Posterior vena cava (tissue), 2 donors: ENCODE data around the gene NHLRC2. TPM values are rescaled to one million over a fixed set of nuclear protein-coding genes. Genes with fewer than 3 reads are reported as not detected.

Experiments used
- DNase-seq: peaks from one replicate; pipeline ENCODE4 v3.0.0-alpha.2; 2020; ENCODE audit warnings: low spot score
- intact Hi-C, 2 donors: fragments of 100-400 bp; cut with DNase I; formaldehyde crosslinking; loops; one replicate each; pipeline versions ENCODE4 v1.14.1 to v1.14.2; 2022 to 2023
- total RNA-seq, 2 donors: library from RNA; stranded (reverse); fragmentation: NEBNext Ultra II Directional; extraction: Animal tissue kit (Norgen Biotek cat#: 25700); gene quantifications; one replicate each; pipeline ENCODE4 v1.2.1, GENCODE V29; 2021
- donor health status: DM: yes; HTN: yes; CAD: no.
- donor health status: DM: yes; HTN: yes; CAD: no.

Gene NHLRC2
- total RNA-seq, 2 donors from 2014 or later, result 30.9 to 37.5 TPM

DNA sequence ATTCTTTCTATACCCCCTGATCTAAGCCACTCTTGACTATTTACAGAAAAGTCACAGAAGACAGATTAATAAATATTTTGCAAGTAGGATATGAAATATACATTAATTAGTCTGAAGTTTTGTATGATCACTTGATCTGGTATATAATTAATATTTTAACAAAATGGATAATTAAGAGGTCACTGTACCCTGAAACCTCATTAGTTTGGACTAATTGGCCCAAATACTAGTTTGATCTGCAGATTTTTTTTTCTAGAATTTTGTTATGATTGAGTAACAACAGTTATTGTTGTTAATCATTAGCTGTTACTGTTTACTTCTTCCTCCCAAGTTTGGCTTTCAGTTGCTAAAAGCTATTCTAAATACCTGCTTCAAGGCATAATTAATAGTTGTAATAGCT is 2.7 kb downstream of the NHLRC2 start:
- DNase-seq, result no peak
- intact Hi-C loops, result no loop called here

- intact Hi-C loops, result no loop called here
- no peak for DNase-seq
Observed at GRCh38 chr10:113858541-113858940, 4.1 kb downstream of the NHLRC2 start.

DNA sequence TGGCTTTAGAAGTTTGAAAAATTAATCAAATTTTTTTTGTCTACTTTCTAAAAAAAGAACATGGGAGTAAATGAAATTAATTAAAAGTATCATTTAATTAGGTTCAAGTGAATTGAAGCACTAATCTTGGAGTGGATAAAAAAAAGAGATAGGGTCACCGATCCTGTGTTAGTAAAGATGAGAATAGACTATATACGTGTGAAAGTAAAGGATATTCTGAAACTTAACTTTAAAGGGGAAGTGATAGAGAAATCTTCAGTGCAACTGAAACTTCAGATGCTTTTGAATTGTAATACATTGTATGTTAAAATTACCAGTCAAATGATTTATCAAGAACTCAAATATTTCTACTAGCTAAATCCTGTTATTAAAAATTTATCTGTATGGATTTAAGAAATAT is 4.8 kb downstream of the NHLRC2 start:
- DNase-seq, result no peak
- intact Hi-C loops, result no loop called here

DNA sequence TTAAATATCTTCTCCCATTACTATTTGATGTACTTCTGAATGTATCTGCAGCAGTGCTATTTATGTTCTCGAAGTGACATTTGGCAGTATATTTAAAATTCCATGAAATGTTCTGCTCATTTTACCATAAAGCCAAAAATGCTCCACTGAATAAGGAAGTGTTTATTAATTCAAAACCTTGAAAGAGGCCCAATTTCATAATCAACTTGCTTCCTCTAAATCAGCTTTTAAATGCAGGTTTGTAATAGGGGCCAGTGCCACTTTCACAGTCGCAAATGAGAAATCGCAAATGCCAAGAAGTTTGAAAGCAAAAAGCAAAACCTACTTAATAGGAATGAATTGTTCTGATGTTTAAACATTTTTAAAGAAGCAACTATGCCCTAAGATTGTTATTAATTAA is 11.4 kb downstream of the NHLRC2 start:
- intact Hi-C loops, result no loop called here
- DNase-seq, result no peak

- intact Hi-C loops, result no loop called here
- no peak for DNase-seq
Observed at GRCh38 chr10:113866551-113867394, 12.3 kb downstream of the NHLRC2 start.

GRCh38 chr10:113867904-113868303 is 13.4 kb downstream of the NHLRC2 start:
- intact Hi-C loops, result no loop called here
- DNase-seq, result no peak

DNA sequence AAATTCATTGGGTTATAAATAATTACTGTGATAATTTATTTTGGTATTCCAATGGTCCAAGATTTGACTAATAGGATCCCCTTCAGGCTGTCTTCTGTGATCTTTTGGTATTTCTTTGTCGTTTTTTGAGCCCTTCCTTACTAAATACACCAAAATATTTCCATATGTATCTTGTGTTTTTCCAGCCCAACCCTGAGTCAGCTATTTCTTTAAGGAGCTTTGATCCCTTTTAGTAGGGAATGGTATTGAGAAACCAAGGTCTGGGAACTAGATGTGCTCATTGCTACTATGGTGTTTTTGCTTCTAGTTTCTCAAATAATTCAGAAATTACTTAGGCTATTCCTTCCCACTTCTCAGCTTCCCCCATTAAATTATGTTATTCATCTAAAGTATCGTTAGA is 15.3 kb downstream of the NHLRC2 start:
- no peak for DNase-seq
- intact Hi-C loops, result no loop called here

GRCh38 chr10:113872139-113873030 is 17.9 kb downstream of the NHLRC2 start:
- DNase-seq, result no peak
- intact Hi-C loops, result no loop called here

- intact Hi-C loops, result no loop called here
- DNase-seq, result no peak
Observed at GRCh38 chr10:113875212-113875611, 20.8 kb downstream of the NHLRC2 start.

- intact Hi-C loops, result no loop called here
- no peak for DNase-seq
Observed at GRCh38 chr10:113876461-113876860, 22.0 kb downstream of the NHLRC2 start.

- no peak for DNase-seq
- intact Hi-C loops, result no loop called here
Observed at GRCh38 chr10:113879691-113880090, 25.2 kb downstream of the NHLRC2 start.

- DNase-seq, result no peak
- intact Hi-C loops, result no loop called here
Observed at GRCh38 chr10:113880236-113880635, 25.8 kb downstream of the NHLRC2 start.

DNA sequence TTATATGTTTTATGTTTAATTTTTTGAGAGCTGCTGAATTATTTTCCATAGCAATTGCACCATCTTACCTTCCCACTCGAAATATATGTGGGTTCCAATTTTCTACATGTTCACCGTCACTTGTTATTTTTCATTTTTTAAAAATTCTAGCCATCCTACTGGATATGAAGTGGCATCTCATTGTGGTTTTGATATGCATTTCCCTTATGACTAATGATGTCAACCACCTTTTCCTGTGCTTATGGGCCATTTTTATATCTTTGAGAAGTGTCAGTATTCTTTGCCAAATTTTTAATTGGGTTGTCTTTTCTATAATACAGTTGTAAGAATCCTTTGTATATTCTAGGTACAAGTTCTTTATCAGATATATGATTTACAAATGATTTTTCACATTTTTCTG is 27.8 kb downstream of the NHLRC2 start:
- DNase-seq, result no peak
- intact Hi-C loops, result no loop called here

- intact Hi-C loops, result no loop called here
- DNase-seq, result no peak
Observed at GRCh38 chr10:113889911-113890310, 35.5 kb downstream of the NHLRC2 start.

DNA sequence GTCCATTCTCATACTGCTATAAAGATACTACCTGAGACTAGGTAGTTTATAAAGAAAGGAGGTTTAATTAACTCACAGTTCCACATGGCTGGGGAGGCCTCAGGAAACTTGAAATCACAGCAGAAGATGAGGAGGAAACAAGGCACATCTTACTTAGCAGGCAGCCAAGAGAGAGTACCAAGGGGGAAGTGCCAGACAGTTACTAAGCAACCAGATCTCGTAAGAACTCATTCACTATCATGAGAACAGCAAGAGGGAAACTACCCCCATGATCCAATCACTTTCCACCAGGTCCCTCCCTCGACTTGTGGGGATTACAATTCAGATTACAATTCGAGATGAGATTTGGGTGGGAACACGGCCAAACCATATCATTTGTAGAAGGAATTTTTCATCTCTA is 36.3 kb downstream of the NHLRC2 start:
- DNase-seq, result no peak
- intact Hi-C loops, result no loop called here

- DNase-seq, result no peak
- intact Hi-C loops, result no loop called here
Observed at GRCh38 chr10:113891476-113891875, 37.0 kb downstream of the NHLRC2 start.

DNA sequence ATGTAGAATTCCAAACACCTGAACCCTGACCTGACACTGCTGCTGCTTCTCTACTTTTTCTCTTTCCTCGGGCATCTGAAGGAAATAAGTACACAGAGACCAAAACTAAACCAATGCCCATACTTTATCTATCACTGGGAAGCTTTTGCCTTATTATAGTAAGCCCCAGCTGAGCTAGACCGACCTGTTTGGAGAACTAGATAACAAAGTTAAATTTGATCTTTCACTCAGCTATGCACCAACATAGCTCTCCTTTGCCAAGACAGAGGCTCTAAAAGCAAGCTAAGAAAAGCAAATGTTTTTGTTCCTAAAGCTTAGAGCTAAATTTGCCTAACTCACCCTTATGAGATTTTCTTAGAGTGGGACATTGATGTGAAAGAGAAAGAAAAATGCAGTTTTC is 39.1 kb downstream of the NHLRC2 start:
- intact Hi-C loops, result no loop called here
- DNase-seq, result no peak

- no peak for DNase-seq
- intact Hi-C loops, result no loop called here
Observed at GRCh38 chr10:113894581-113894980, 40.1 kb downstream of the NHLRC2 start.

DNA sequence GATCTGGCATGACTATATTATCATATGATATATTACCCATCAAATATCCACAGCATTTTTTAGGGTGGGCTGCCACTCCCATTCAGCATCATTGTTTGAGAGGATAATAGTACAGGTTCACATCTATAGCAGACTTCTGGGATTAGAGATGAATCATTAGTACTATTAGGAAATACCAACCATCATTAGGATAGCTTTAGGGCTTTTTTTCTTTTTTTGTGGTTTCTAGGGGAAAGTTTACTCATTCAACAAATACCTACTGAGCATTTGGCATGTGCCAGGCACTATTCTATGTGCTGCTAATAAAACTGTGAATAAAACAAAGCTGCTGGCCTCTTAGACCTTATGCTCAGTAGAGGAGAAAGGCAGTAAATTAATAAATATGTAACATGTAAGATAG is 40.6 kb downstream of the NHLRC2 start:
- intact Hi-C loops, result no loop called here
- no peak for DNase-seq
